H1 (cell line): ENCODE results near the gene ENDOV. TPM values are rescaled to one million over a fixed set of nuclear protein-coding genes. Genes with fewer than 3 reads are reported as not detected.

Experiments used
- POLR2AphosphoS5 ChIP-seq: IDR thresholded peaks from 2 replicates; pipeline ENCODE4 v1.6.1; 2011; ENCODE audit warnings: low read depth, low read length
- polyA plus RNA-seq, 7 experiments: library from polyadenylated mRNA; depleted of rRNA in 3 of 7; stranded (reverse) in 5 of 7; unstranded in 2 of 7; fragments of >200 nt in 5 of 7; fragments of 200-250 nt in 2 of 7; gene quantifications; 1 replicate in 5 of 7; 2 replicates in 1 of 7; 4 replicates in 1 of 7; pipeline versions ENCODE4 v1.2.1 to v1.2.3, GENCODE V29; 2011 to 2013; ENCODE audit warnings: missing spikeins in 2 of 7, mixed read lengths in 2 of 7
- total RNA-seq: library from RNA; stranded (reverse); fragmentation: NEBNext Ultra II Directional; extraction: Animal tissue kit (Norgen Biotek cat#: 25700); gene quantifications from 2 replicates; pipeline ENCODE4 v1.2.1, GENCODE V29; 2021

ENDOV gene
- total and polyA plus RNA-seq, 2 of the 8 experiments (the other 6 are each of a cell fraction or from before 2014, with no cell fraction given) = 10.6 to 13.3 TPM

- TF ChIP-seq POLR2AphosphoS5 = no peak
These were observed 49.5 kb downstream of the ENDOV start (continued) for GRCh38 chr17:80464486-80464885.
